Upper lobe of left lung (tissue), 4 donors: ENCODE results near the gene ZNF423.

Experiments
- EP300 ChIP-seq, 4 donors: sonication (generic); formaldehyde crosslinking; IDR thresholded peaks; one replicate each; pipeline ENCODE4 v1.5.1; 2017; ENCODE audit warnings: antibody characterized with exemption in 4 of 4, control low read depth in 2 of 4
- POLR2A ChIP-seq, 4 donors: fragments of 450-650 bp; IDR thresholded peaks; one replicate each; pipeline ENCODE4 v1.5.1; 2016 to 2017; ENCODE audit warnings: antibody characterized with exemption in 4 of 4, mild to moderate bottlenecking in 2 of 4
- POLR2AphosphoS5 ChIP-seq, 2 donors: sonication (generic); formaldehyde crosslinking; IDR thresholded peaks; one replicate each; pipeline ENCODE4 v1.5.1; 2017; ENCODE audit warnings: antibody characterized with exemption in 2 of 2
- TF ChIP-seq, protein P1 (sequence below), 6 experiments: fragments of 450-650 bp in 4 of 6; fragments of 200-600 bp in 2 of 6; sonication (generic) in 2 of 6; IDR thresholded peaks; one replicate each; pipeline ENCODE4 v1.5.1; 2016 to 2019; ENCODE audit warnings: antibody characterized with exemption in 6 of 6

- TF ChIP-seq, protein P1, sequence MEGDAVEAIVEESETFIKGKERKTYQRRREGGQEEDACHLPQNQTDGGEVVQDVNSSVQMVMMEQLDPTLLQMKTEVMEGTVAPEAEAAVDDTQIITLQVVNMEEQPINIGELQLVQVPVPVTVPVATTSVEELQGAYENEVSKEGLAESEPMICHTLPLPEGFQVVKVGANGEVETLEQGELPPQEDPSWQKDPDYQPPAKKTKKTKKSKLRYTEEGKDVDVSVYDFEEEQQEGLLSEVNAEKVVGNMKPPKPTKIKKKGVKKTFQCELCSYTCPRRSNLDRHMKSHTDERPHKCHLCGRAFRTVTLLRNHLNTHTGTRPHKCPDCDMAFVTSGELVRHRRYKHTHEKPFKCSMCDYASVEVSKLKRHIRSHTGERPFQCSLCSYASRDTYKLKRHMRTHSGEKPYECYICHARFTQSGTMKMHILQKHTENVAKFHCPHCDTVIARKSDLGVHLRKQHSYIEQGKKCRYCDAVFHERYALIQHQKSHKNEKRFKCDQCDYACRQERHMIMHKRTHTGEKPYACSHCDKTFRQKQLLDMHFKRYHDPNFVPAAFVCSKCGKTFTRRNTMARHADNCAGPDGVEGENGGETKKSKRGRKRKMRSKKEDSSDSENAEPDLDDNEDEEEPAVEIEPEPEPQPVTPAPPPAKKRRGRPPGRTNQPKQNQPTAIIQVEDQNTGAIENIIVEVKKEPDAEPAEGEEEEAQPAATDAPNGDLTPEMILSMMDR (IDR thresholded peaks at IDR 0.05): peak in 1 of 6 experiments; percentile 3
- TF ChIP-seq EP300 (IDR thresholded peaks at IDR 0.05) (no peak), POLR2A (IDR thresholded peaks at IDR 0.05) (no peak), POLR2AphosphoS5 (IDR thresholded peaks at IDR 0.05) (peak in 1 of 2 donors; percentile 50)
Measured at GRCh38 chr16:49859125-49859811, 3.4 kb upstream of the ZNF423 start.
